Measurements from ENCODE around the gene STK4.

DNA sequence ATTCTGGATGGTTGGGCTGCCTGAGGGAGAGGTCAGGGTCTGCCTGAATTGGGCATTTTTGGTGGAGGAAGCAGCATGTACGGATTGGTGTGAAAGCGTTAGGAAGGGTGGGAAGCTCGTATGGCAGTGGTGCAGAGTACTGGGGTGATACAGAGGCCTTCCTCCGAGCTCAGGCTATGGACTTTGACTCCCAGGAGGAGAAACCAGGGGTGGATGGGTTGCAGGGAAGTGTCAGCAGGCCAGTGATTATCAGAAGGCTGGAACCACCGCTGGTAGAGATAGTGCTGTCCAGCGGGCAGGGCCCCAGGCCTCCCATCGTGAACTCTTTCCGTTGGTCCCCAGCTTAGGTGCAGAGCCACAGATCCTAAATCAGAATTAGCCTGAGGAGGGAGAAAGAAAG lies 143.3 kb downstream of the STK4 start:
- TF ChIP-seq POLR2A (IDR thresholded peaks at IDR 0.05; ENCODE audit: low read depth, low read length) (no peak), SPI1 (IDR thresholded peaks at IDR 0.05; ENCODE audit: low read depth, low read length) (no peak), POLR2AphosphoS5 (IDR thresholded peaks at IDR 0.05; ENCODE audit: low read depth, low read length) (no peak), TAF1 (IDR thresholded peaks at IDR 0.05; ENCODE audit: low read depth, low read length) (no peak), POU2F2 (IDR thresholded peaks at IDR 0.05; ENCODE audit: low read depth, low read length) (no peak), PAX5 (IDR thresholded peaks at IDR 0.05; ENCODE audit: insufficient read depth, low read length, severe bottlenecking) (no peak)
